Left ventricle myocardium superior (tissue), 1 donor: ENCODE results near the gene STX1B. TPM values are rescaled to one million over a fixed set of nuclear protein-coding genes. Genes with fewer than 3 reads are reported as not detected.

ENCODE experiments used
- ATAC-seq: fragments of 200-7000 bp; cut with Tn5 transposase; one replicate; pipeline ENCODE4 v1.9.1; 2020; ENCODE audit warnings: mild to moderate bottlenecking, moderate library complexity
- DNase-seq: peaks from one replicate; pipeline ENCODE4 v3.0.0-alpha.2; 2020
- intact Hi-C: fragments of 100-400 bp; cut with micrococcal nuclease; formaldehyde crosslinking; loops from one replicate; pipeline ENCODE4 v1.11.0; 2022
- total RNA-seq: library from RNA; stranded (reverse); fragmentation: NEBNext Ultra II Directional; extraction: Animal tissue kit (Norgen Biotek cat#: 25700); gene quantifications from one replicate; pipeline ENCODE4 v1.2.1, GENCODE V29; 2021
- donor health status: DM: no; HTN: yes; CAD: no; lungs with severe emphysema.

The STX1B gene
- total RNA-seq, 1 donor from 2014 or later = 0.40 TPM

GRCh38 chr16:30963925-30964511 lies 46.4 kb downstream of the STX1B start:
- intact Hi-C loops = no loop called here
- DNase-seq = no peak
- no peak for ATAC-seq

- intact Hi-C loops = no loop called here
- DNase-seq = no peak
- no peak for ATAC-seq
Observed at GRCh38 chr16:30961384-30961783, 49.1 kb downstream of the STX1B start.

- DNase-seq (no peak), ATAC-seq (peak; percentile 7)
- intact Hi-C loops = no loop called here
Observed at GRCh38 chr16:30958175-30959079, 52.0 kb downstream of the STX1B start.

DNA sequence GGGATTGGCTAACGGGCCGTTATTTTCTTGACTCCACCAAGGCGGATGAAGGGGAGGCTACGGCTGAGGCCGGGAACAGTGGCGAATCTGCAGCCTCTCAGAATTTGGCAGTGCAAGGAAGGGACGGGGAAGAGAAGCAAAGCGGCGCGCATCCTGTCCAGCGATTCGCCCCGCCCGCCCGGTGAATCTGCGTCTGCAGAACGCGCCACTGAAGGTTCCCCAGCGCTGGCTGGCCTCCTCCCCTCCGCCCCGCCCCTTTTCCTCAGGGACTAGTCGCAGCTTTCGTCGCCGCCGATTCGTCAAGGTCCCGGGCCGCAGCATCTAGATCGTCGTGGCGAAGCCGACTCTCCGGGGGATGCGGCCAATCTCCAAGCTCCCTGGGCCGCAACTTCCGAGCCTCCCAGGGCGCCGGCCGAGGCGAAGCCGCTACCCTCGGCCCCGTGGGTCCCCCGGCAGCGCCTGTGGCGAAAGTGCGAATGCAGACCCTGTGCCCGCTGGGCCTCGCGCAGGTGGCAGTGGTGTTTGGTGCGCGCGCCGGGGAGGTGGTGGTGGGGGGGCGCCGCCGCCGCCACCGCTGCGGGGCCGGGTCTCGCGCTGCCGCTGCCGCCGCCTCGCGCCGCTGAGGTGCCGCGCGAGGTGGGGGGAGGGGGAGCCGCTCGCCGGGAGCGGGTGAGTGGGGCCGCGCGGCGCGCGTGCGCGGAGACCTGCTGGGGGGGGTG lies 52.8 kb downstream of the STX1B start, which contains the start of gene SETD1A:
TSS of gene SETD1A (plus strand) at position 299 of the 719 bp plus-strand sequence. CDS start 978 bp downstream, outside the sequence.
- DNase-seq (peak; percentile 97), ATAC-seq (peak; percentile 91)
- intact Hi-C loops = no loop called here

GRCh38 chr16:30956601-30957455 lies 53.6 kb downstream of the STX1B start:
- ATAC-seq = peak; percentile 80
- intact Hi-C loops = no loop called here
- DNase-seq = peak; percentile 89

DNA sequence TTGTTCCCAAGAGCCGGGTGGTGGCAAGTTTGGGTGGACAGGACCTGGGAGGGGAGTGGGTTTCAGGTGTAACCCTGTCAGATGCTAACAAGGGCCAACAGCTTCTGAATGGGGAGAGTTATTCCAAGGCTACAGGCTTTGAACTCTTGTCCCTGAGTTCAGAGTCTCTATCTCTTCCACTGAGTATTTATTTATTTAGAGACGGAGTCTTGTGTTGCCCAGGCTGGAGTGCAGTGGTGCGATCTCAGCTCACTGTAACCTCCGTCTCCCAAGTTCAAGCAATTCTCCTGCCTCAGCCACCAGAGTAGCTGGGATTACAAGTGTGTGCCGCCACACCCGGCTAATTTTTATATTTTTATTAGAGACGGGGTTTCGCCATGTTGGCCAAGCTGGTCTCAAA lies 55.4 kb downstream of the STX1B start:
- ATAC-seq (no peak), DNase-seq (no peak)
- intact Hi-C loops = no loop called here

DNA sequence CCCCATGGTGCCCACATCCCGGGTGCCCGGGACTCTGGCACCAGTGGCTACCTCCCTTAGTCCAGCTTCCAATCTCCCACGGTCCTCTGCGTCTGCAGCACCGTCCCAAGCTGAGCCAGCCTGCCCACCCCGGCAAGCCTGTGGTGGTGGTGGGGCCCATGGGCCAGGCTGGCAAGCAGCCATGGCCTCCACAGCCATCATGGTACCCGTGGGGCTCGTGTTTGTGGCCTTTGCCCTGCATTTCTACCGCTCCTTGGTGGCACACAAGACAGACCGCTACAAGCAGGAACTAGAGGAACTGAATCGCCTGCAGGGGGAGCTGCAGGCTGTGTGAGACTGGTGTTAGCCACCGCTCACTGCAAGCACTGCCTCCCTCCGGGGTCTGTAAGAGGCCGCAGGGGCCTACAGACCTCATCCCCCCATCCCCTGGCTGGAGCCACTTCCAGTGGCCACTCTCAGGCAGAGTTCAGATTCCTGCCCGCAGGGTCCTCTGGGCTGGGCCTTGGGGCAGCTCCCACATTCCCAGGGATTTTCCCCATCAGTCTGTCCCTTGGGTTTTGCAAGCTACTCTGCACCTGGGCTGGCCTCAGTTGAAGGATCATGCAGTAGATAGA lies 56.8 kb downstream of the STX1B start:
- ATAC-seq (no peak), DNase-seq (peak; percentile 74)

DNA sequence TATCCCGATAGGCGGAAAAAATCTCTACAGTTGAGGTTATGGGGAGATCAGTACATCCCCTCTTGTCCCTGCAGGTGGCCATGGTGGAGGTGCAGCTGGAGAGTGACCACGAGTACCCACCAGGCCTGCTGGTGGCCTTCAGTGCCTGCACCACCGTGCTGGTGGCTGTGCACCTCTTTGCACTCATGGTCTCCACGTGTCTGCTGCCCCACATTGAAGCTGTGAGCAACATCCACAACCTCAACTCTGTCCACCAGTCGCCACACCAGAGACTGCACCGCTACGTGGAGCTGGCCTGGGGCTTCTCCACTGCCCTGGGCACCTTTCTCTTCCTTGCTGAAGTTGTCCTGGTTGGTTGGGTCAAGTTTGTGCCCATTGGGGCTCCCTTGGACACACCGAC lies 57.3 kb downstream of the STX1B start:
- DNase-seq (no peak), ATAC-seq (no peak)
- intact Hi-C loops = no loop called here

More for the DNA sequence above, 56.8 kb downstream of the STX1B start:
- intact Hi-C loops = no loop called here

GRCh38 chr16:30951750-30952149 lies 58.7 kb downstream of the STX1B start:
- intact Hi-C loops = no loop called here
- no peak for ATAC-seq
- DNase-seq = peak; percentile 79

DNA sequence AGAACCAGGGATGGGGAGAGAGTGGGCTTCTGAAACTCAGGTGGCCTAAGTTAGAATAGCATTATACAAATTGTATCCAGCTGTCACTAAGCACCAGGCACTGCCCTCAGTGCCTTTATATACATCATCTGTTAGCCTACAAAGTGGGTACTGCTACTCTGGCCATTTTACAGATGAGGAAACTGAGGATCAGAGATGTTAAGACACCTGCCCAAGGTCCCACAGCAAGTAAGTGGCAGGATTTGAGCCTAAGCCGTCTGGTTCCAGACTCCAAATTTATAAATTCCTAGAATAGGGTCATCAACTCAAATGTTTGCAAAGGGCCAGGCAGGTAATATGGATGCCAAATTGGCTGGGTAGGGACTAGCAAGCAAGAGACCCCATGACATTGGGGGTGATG lies 59.2 kb downstream of the STX1B start:
- DNase-seq = no peak
- intact Hi-C loops = no loop called here

DNA sequence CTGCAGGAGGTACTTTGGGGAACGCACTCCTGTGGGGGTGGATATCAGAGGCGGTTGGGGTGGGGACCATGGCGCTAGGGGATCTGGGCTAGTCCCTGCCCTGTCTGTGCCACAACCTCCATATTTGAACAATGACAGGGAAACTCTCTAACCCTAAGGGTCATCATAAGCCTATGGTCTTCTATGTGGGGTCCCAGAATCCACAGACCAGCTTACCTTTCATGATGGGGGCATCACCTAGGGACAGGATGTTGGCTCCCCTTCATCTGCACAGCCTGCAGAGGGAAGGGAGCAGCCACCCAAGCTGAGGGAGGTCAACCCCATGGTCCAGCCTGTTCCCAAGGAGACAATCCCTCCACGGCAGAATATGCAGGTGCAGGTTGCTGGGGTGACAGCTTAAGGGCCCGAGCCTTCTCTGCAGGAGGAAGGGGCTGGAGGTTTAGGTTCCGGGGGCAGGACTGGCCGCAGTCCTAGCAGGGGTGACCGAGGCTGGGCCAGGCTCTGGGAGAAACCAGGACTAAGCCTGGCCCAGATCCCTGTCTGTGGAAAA lies 59.8 kb downstream of the STX1B start:
- intact Hi-C loops = no loop called here
- no peak for ATAC-seq
- no peak for DNase-seq

More for the DNA sequence above, 59.2 kb downstream of the STX1B start:
- no peak for ATAC-seq

- ATAC-seq (peak; percentile 63), DNase-seq (peak; percentile 88)
- intact Hi-C loops = no loop called here
Observed at GRCh38 chr16:30949650-30950515, 60.6 kb downstream of the STX1B start.

DNA sequence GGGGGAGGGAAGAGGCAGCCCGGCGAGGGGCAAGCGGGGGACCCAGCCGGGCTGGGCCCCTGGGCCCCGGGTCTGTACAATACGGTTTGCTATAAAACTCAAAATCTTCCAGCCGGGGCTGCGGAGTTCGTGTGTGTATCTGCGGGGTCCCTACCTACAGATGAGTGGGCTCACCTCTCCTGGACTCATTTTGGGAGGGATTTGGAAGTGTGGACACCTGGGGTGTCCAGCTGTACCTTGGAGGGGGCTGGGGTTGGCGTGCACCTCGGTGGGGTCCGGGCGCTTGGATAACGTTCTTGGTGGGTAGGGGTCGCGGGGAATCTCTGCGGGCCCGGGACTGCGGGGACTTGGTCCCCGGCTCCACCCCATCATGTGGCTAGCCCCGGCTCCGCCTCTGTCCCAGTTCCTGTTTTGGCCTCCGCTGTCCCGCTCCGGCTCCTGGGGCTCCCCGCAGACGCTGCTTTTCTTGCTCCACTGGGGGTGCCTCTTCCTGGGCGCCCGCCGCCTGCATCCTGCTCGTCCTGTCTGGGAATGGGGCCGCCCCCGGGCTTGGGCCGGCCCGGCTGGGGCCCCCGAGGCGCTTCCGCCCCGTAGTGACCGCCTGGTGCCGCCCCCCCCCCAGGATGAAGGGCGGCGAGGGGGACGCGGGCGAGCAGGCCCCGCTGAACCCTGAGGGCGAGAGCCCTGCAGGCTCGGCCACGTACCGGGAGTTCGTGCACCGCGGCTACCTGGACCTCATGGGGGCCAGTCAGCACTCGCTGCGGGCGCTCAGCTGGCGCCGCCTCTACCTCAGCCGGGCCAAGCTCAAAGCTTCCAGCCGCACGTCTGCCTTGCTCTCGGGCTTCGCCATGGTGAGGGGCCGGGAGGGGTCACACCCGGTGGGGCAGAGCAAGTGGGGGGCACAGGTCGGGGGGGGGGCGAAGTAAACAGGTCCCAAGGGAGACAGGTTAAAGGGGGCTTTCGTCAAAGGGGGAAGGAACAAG lies 61.5 kb downstream of the STX1B start, which contains the start of gene ORAI3:
TSS of gene ORAI3 (plus strand) at position 402 of the 983 bp plus-strand sequence. CDS start at position 624, 222 bp downstream.
- intact Hi-C loops = no loop called here
- DNase-seq (peak; percentile 87), ATAC-seq (peak; percentile 78)

DNA sequence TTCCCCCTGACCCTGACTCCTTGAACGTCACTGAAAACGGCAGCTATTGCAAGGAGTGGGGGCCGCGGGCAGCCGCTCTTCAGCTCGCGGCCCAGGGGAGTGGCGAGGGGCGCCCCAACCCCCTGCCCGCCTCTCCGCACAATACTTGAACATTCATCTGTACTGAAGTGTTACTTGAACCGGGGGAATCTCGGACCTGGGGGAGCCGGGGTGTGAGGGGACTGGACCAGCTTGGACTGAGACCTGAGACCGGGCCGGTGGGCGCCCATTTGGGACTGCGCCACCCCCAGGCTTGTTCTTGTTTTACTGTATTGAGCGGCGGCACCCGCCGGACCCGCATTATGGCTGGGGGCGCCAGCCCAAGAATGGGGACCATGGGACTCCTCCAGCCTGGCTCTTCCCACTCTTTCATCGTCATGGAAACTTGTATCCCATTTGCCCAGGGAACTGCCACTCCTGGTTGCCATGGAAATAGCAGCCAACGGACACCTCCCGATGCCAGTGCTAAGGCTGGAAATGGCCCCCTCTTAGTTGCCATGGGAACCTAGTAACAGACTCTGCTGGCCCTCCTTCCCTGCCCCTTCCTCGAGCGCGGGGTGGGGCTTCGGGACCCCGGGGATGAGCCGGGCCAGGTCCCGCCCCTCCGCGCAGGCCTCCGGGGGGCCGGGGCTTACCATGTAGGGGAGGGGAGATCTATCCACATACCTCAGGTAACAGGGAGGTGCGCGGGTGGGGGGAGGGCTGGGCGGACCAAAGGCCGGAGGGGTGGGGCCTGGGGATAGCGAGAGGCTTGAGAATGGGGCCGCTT lies 62.4 kb downstream of the STX1B start:
- DNase-seq (peak; percentile 77), ATAC-seq (peak; percentile 53)
- intact Hi-C loops = no loop called here

DNA sequence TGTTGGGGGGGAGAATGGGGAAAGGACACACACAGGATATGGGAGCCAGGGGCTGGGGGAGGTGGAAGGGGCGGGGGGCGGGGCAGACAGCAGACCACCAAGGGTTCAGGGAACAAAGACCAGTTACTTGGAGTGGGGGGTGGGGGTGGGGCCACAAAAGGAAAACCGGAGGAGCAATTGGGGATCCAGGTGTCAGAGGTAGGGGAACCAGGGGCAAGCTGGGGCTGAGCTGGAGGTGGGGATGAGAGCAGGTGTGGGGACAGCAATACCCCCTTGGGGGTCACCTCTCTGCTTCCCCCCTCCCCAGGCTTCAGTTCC lies 62.9 kb downstream of the STX1B start:
- intact Hi-C loops = no loop called here
- ATAC-seq (no peak), DNase-seq (no peak)
